H9 (cell line): Measurements from ENCODE around the gene TMEM132D. TPM values are rescaled to one million over a fixed set of nuclear protein-coding genes. Genes with fewer than 3 reads are reported as not detected.

Source experiments
- DNase-seq: peaks from one replicate; pipeline ENCODE4 v3.0.0-alpha.2; 2017
- H2AFZ ChIP-seq: one replicate; pipeline ENCODE4 v1.6.1; 2013; ENCODE audit warnings: mild to moderate bottlenecking, low read length, control low read depth, moderate library complexity
- H2AK5ac ChIP-seq: 2 replicates; pipeline ENCODE4 v1.6.1; 2013; ENCODE audit warnings: low read length, control low read depth, mixed read lengths; ENCODE audit not compliant: insufficient read length
- H2BK120ac ChIP-seq: one replicate; pipeline ENCODE4 v1.6.1; 2013; ENCODE audit warnings: low read depth, mild to moderate bottlenecking, low read length, control low read depth, inconsistent platforms; ENCODE audit not compliant: poor library complexity, severe bottlenecking
- H2BK12ac ChIP-seq: 2 replicates; pipeline ENCODE4 v1.6.1; 2013; ENCODE audit warnings: low read length, control low read depth, mixed read lengths, low read depth; ENCODE audit not compliant: insufficient read length
- H2BK15ac ChIP-seq: 2 replicates; pipeline ENCODE4 v1.6.1; 2013; ENCODE audit warnings: low read depth, low read length, control low read depth
- H2BK20ac ChIP-seq: one replicate; pipeline ENCODE4 v1.6.1; 2013; ENCODE audit warnings: low read depth, mild to moderate bottlenecking, low read length, control low read depth, inconsistent platforms; ENCODE audit not compliant: poor library complexity, severe bottlenecking
- H2BK5ac ChIP-seq: 2 replicates; pipeline ENCODE4 v1.6.1; 2013; ENCODE audit warnings: low read length, control low read depth, mixed read lengths; ENCODE audit not compliant: insufficient read length
- H3K14ac ChIP-seq: 2 replicates; pipeline ENCODE4 v1.6.1; 2013; ENCODE audit warnings: low read length, control low read depth; ENCODE audit not compliant: insufficient read depth
- H3K18ac ChIP-seq: 2 replicates; pipeline ENCODE4 v1.6.1; 2013; ENCODE audit warnings: low read depth, mild to moderate bottlenecking, mixed read lengths, low read length, control low read depth; ENCODE audit not compliant: insufficient read length
- H3K23ac ChIP-seq: 2 replicates; pipeline ENCODE4 v1.6.1; 2013; ENCODE audit warnings: low read length, control low read depth, mixed read lengths, low read depth; ENCODE audit not compliant: insufficient read length
- H3K23me2 ChIP-seq: 2 replicates; pipeline ENCODE4 v1.6.1; 2013; ENCODE audit warnings: low read depth, mild to moderate bottlenecking, mixed read lengths, low read length, control low read depth; ENCODE audit not compliant: insufficient read length, poor library complexity, severe bottlenecking
- H3K27ac ChIP-seq: 2 replicates; pipeline ENCODE4 v1.5.1; 2013; ENCODE audit warnings: low read length, control low read depth, mixed read lengths, low read depth; ENCODE audit not compliant: insufficient read length
- H3K27me3 ChIP-seq: 2 replicates; pipeline ENCODE4 v1.6.1; 2013; ENCODE audit warnings: low read length, control low read depth, inconsistent platforms; ENCODE audit not compliant: insufficient read depth
- H3K4ac ChIP-seq: 2 replicates; pipeline ENCODE4 v1.6.1; 2013; ENCODE audit warnings: low read depth, mild to moderate bottlenecking, control low read depth, inconsistent platforms, low read length, moderate library complexity
- H3K4me1 ChIP-seq: 2 replicates; pipeline ENCODE4 v1.6.1; 2013; ENCODE audit warnings: low read length, control low read depth, inconsistent platforms; ENCODE audit not compliant: insufficient read depth
- H3K4me2 ChIP-seq: 2 replicates; pipeline ENCODE4 v1.6.1; 2013; ENCODE audit warnings: low read length, control low read depth, mixed read lengths; ENCODE audit not compliant: insufficient read length, insufficient read depth
- H3K56ac ChIP-seq: 2 replicates; pipeline ENCODE4 v1.6.1; 2013; ENCODE audit warnings: low read depth, mild to moderate bottlenecking, mixed read lengths, low read length, control low read depth; ENCODE audit not compliant: insufficient read length
- H3K79me1 ChIP-seq: 2 replicates; pipeline ENCODE4 v1.6.1; 2013; ENCODE audit warnings: low read depth, mild to moderate bottlenecking, moderate library complexity, low read length, control low read depth, inconsistent platforms; ENCODE audit not compliant: insufficient read depth, poor library complexity, severe bottlenecking
- H3K79me2 ChIP-seq: 2 replicates; pipeline ENCODE4 v1.6.1; 2013; ENCODE audit warnings: low read length, control low read depth, inconsistent platforms; ENCODE audit not compliant: insufficient read depth
- H3K9ac ChIP-seq: 2 replicates; pipeline ENCODE4 v1.6.1; 2013; ENCODE audit warnings: low read length, control low read depth, mixed read lengths; ENCODE audit not compliant: insufficient read length; ENCODE audit errors: extremely low read depth
- H3K9me3 ChIP-seq: one replicate; pipeline ENCODE4 v1.6.1; 2013; ENCODE audit warnings: low read depth, low read length, inconsistent platforms; ENCODE audit not compliant: control insufficient read depth
- H3T11ph ChIP-seq: one replicate; pipeline ENCODE4 v1.6.1; 2013; ENCODE audit warnings: mild to moderate bottlenecking, low read length, control low read depth, inconsistent platforms
- H4K20me1 ChIP-seq: one replicate; pipeline ENCODE4 v1.6.1; 2013; ENCODE audit not compliant: control insufficient read depth, insufficient read length, insufficient read depth
- H4K5ac ChIP-seq: 2 replicates; pipeline ENCODE4 v1.6.1; 2013; ENCODE audit warnings: low read depth, mild to moderate bottlenecking, mixed read lengths, low read length, control low read depth; ENCODE audit not compliant: insufficient read length
- H4K8ac ChIP-seq: replicated peaks from 2 replicates; pipeline ENCODE4 v1.6.1; 2013; ENCODE audit warnings: low read length, control low read depth, mixed read lengths, low read depth; ENCODE audit not compliant: insufficient read length
- H4K91ac ChIP-seq: 2 replicates; pipeline ENCODE4 v1.6.1; 2013; ENCODE audit warnings: low read depth, mild to moderate bottlenecking, moderate library complexity, mixed read lengths, low read length, control low read depth; ENCODE audit not compliant: insufficient read length
- H3K27ac Mint-ChIP-seq, 3 experiments: 2 replicates in 2 of 3; 3 replicates in 1 of 3; pipeline ENCODE4 v1.8.0; 2020 to 2021; ENCODE audit warnings: mixed read lengths in 3 of 3, mild to moderate bottlenecking in 1 of 3, moderate library complexity in 1 of 3
- H3K27me3 Mint-ChIP-seq: 2 replicates; pipeline ENCODE4 v1.8.0; 2021; ENCODE audit warnings: low read depth, mild to moderate bottlenecking, moderate library complexity, mixed read lengths
- H3K36me3 Mint-ChIP-seq, 3 experiments: 2 replicates in 2 of 3; 3 replicates in 1 of 3; pipeline ENCODE4 v1.8.0; 2020 to 2021; ENCODE audit warnings: low read depth in 3 of 3, mixed read lengths in 3 of 3; ENCODE audit not compliant: insufficient read depth in 1 of 3
- H3K4me1 Mint-ChIP-seq, 2 experiments: 2 replicates each; pipeline ENCODE4 v1.8.0; 2020; ENCODE audit warnings: mixed read lengths in 2 of 2
- H3K4me3 Mint-ChIP-seq, 2 experiments: 2 replicates in 1 of 2; 3 replicates in 1 of 2; pipeline ENCODE4 v1.8.0; 2020 to 2021; ENCODE audit warnings: mild to moderate bottlenecking in 2 of 2, mixed read lengths in 2 of 2, moderate library complexity in 1 of 2
- H3K9me3 Mint-ChIP-seq, 2 experiments: 2 replicates in 1 of 2; 3 replicates in 1 of 2; pipeline ENCODE4 v1.8.0; 2020; ENCODE audit warnings: mild to moderate bottlenecking in 2 of 2, mixed read lengths in 2 of 2, moderate library complexity in 1 of 2
- WGBS: extraction: QIAGEN DNeasy Blood & Tissue Kit; methylation state at CpG from one replicate; pipeline ENCODE4 v1.1.7; 2013; ENCODE audit warnings: missing lambda C conversion rate, low lambda C conversion rate, mixed read lengths; ENCODE audit not compliant: insufficient read length; ENCODE audit errors: extremely low coverage; 5-methylcytosine and 5-hydroxymethylcytosine counted together
- total RNA-seq: library from RNA; stranded (reverse); gene quantifications from 2 replicates; pipeline ENCODE4 v1.2.1, GENCODE V29; 2021
- TF ChIP-seq, protein P1 (sequence below): fragments of 200-600 bp; sonication (generic); conservative IDR thresholded peaks from 3 replicates; pipeline ENCODE4 v1.8.0; 2021; ENCODE audit warnings: antibody characterized with exemption, mild to moderate bottlenecking

The TMEM132D gene
- total RNA-seq, 1 experiment from 2014 or later = 6.1 TPM

DNA sequence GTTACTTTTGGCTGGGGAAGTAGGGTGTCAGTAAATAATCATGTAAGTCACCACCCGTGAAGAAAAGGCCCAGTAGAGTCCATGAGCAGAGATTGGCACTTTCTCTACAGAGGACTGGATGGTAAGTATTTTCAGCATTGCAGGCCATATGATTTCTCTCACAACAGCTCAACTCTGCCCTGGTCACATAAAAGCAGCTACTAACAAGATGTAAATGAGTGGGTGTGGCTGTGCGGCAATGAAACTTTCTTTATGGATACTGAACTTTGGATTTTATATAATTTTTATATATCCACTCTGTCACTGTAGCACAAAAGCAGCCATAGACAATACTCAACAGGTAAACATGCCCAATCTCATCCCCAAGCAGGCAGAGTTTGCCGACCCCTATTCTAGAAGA lies 706.9 kb downstream of the TMEM132D start:
- Histone ChIP-seq H3K14ac (no peak overlapping the region), H4K20me1 (no peaks in the 10 kb centered on the region), H3K18ac (no peak overlapping the region), H2BK120ac (no peak overlapping the region), H2BK15ac (no peak overlapping the region), H3K79me2 (no peaks in the 10 kb centered on the region), H2BK5ac (no peak overlapping the region), H4K91ac (no peak overlapping the region), H4K8ac (no peak overlapping the region), H3K4ac (no peak overlapping the region), H3K56ac (no peak overlapping the region), H3T11ph (no peak overlapping the region), H3K23me2 (no peaks in the 10 kb centered on the region), H4K5ac (no peak overlapping the region), H3K9me3 (no peaks in the 10 kb centered on the region), H3K27ac (no peak overlapping the region), H3K4me2 (no peak overlapping the region), H3K23ac (no peak overlapping the region), H3K79me1 (no peaks in the 10 kb centered on the region), H3K4me1 (no peaks in the 10 kb centered on the region), H3K27me3 (no peaks in the 10 kb centered on the region), H2AK5ac (no peak overlapping the region), H2AFZ (no peak overlapping the region), H2BK12ac (no peak overlapping the region), H2BK20ac (no peak overlapping the region), H3K9ac (no peak overlapping the region)
- no peak overlapping the region for H3K4me3 Mint-ChIP-seq
- no peaks in the 10 kb centered on the region for H3K27me3 Mint-ChIP-seq
- H3K27ac Mint-ChIP-seq = no peak overlapping the region
- peaks cover 12% of the 10 kb centered on the region in 2 experiments for H3K4me1 Mint-ChIP-seq
- peaks cover 1 to 17% (median 10%) of the 10 kb centered on the region in 3 experiments; a peak in 5 of 7 replicates for H3K36me3 Mint-ChIP-seq
- TF ChIP-seq, protein P1, sequence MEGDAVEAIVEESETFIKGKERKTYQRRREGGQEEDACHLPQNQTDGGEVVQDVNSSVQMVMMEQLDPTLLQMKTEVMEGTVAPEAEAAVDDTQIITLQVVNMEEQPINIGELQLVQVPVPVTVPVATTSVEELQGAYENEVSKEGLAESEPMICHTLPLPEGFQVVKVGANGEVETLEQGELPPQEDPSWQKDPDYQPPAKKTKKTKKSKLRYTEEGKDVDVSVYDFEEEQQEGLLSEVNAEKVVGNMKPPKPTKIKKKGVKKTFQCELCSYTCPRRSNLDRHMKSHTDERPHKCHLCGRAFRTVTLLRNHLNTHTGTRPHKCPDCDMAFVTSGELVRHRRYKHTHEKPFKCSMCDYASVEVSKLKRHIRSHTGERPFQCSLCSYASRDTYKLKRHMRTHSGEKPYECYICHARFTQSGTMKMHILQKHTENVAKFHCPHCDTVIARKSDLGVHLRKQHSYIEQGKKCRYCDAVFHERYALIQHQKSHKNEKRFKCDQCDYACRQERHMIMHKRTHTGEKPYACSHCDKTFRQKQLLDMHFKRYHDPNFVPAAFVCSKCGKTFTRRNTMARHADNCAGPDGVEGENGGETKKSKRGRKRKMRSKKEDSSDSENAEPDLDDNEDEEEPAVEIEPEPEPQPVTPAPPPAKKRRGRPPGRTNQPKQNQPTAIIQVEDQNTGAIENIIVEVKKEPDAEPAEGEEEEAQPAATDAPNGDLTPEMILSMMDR = no peak
- no CpG with 5 or more reads among the region's 3 CpGs for WGBS
- peaks cover 18 to 21% of the 10 kb centered on the region in 2 experiments for H3K9me3 Mint-ChIP-seq
- no peak for DNase-seq
